CD4-positive, alpha-beta T cell (primary cell): ENCODE data around the gene YES1. TPM values are rescaled to one million over a fixed set of nuclear protein-coding genes. Genes with fewer than 3 reads are reported as not detected.

Experiments used
- ATAC-seq: fragments of 200-7000 bp; cut with Tn5 transposase; one replicate; pipeline ENCODE4 v1.10.0; 2022; ENCODE audit warnings: mild to moderate bottlenecking; ENCODE audit not compliant: poor library complexity
- CTCF ChIA-PET: fragments of 350-600 bp; sonication (Branson Sonifier 250); formaldehyde crosslinking; loops from one replicate; lab custom pipeline; 2021; ENCODE audit warnings: antibody characterized with exemption, inconsistent platforms; lab: Charles Lee
- POLR2A ChIA-PET: fragments of 350-600 bp; sonication (Branson Sonifier 250); formaldehyde crosslinking; loops from one replicate; lab custom pipeline; 2021; ENCODE audit warnings: antibody characterized with exemption, inconsistent platforms; lab: Charles Lee
- DNase-seq, 14 experiments: peaks; one replicate each; pipeline ENCODE4 v3.0.0-alpha.2; 2013 to 2020; ENCODE audit warnings: mixed read lengths in 2 of 14
- H3K27ac ChIP-seq, 2 donors: one replicate each; pipeline versions ENCODE4 v1.5.1 to v1.7.0; 2013; ENCODE audit warnings: low read length in 2 of 2, low read depth in 1 of 2, mild to moderate bottlenecking in 1 of 2
- H3K27me3 ChIP-seq, 2 experiments: 1 replicate in 1 of 2; 2 replicates in 1 of 2; pipeline versions ENCODE4 v1.6.1 to v1.7.0; 2013; ENCODE audit warnings: low read length in 2 of 2, control low read depth in 1 of 2, mild to moderate bottlenecking in 1 of 2, moderate library complexity in 1 of 2; ENCODE audit not compliant: insufficient read depth in 2 of 2, control insufficient read depth in 1 of 2
- H3K36me3 ChIP-seq: one replicate; pipeline ENCODE4 v1.6.1; 2013; ENCODE audit warnings: low read length, control low read depth; ENCODE audit not compliant: insufficient read depth
- H3K4me1 ChIP-seq: one replicate; pipeline ENCODE4 v1.6.1; 2013; ENCODE audit warnings: low read length, control low read depth; ENCODE audit not compliant: insufficient read depth
- H3K4me3 ChIP-seq: one replicate; pipeline ENCODE4 v1.5.1; 2013; ENCODE audit warnings: mild to moderate bottlenecking, low read length, moderate library complexity
- H3K9me3 ChIP-seq, 2 experiments: 1 replicate in 1 of 2; 2 replicates in 1 of 2; pipeline versions ENCODE4 v1.6.1 to v1.7.0; 2013; ENCODE audit warnings: low read length in 2 of 2, mild to moderate bottlenecking in 2 of 2, control low read depth in 1 of 2, moderate library complexity in 1 of 2; ENCODE audit not compliant: control insufficient read depth in 1 of 2, insufficient read depth in 1 of 2
- H3K27ac Mint-ChIP-seq: one replicate; pipeline ENCODE4 v1.8.0; 2020; ENCODE audit warnings: mixed read lengths
- H3K27me3 Mint-ChIP-seq: one replicate; pipeline ENCODE4 v1.8.0; 2021; ENCODE audit warnings: mixed read lengths
- H3K36me3 Mint-ChIP-seq: one replicate; pipeline ENCODE4 v1.8.0; 2021; ENCODE audit warnings: low read depth, mixed read lengths
- H3K4me1 Mint-ChIP-seq: one replicate; pipeline ENCODE4 v1.8.0; 2021; ENCODE audit warnings: low read depth, mixed read lengths
- H3K4me3 Mint-ChIP-seq: one replicate; pipeline ENCODE4 v1.8.0; 2020; ENCODE audit warnings: mild to moderate bottlenecking, mixed read lengths
- H3K9me3 Mint-ChIP-seq: one replicate; pipeline ENCODE4 v1.8.0; 2020; ENCODE audit warnings: mixed read lengths
- CTCF ChIP-seq: fragments of 200-600 bp; IDR thresholded peaks from one replicate; pipeline ENCODE4 v1.8.0; 2022; ENCODE audit warnings: antibody characterized with exemption, mild to moderate bottlenecking
- intact Hi-C, 2 experiments: fragments of 100-400 bp; cut with DNase I in 1 of 2; cut with micrococcal nuclease in 1 of 2; formaldehyde crosslinking; loops; one replicate each; pipeline versions ENCODE4 v1.15.1 to v1.9.0; 2023 to 2025; cut with DNase I, micrococcal nuclease
- total RNA-seq, 174 experiments: library from RNA in 2 of 174; stranded (reverse) in 2 of 174; gene quantifications; one replicate each; pipeline ENCODE4 v1.2.3 and lab custom pipeline; 2021 to 2026

YES1 gene
- total RNA-seq, 2 experiments from 2014 or later, result 17.6 to 19.8 TPM

GRCh38 chr18:679516-679915, 132.5 kb downstream of the YES1 start:
- CTCF ChIA-PET, result interaction anchor here (0.6 kb wide), 1 partner anchor 1827 kb away, joined by 3 read pairs; no protein-coding TSS in a partner anchor
- POLR2A ChIA-PET, result no interaction called here
- no peaks in the 10 kb centered on the region for H3K27me3 ChIP-seq
- DNase-seq, result no peak
- Mint-ChIP-seq H3K9me3 (no peaks in the 10 kb centered on the region), H3K4me3 (no peak overlapping the region), H3K27ac (no peak overlapping the region), H3K4me1 (peaks cover 11% of the 10 kb centered on the region), H3K36me3 (peaks cover 62% of the 10 kb centered on the region), H3K27me3 (no peaks in the 10 kb centered on the region)
- no peak for TF ChIP-seq CTCF
- peaks cover 59% of the 10 kb centered on the region for H3K36me3 ChIP-seq
- H3K4me3 ChIP-seq, result no peak overlapping the region
- no peak for ATAC-seq
- intact Hi-C loops, result no loop called here
- no peaks in the 10 kb centered on the region for H3K9me3 ChIP-seq
- H3K27ac ChIP-seq, result no peak overlapping the region
- peaks cover 16% of the 10 kb centered on the region for H3K4me1 ChIP-seq

DNA sequence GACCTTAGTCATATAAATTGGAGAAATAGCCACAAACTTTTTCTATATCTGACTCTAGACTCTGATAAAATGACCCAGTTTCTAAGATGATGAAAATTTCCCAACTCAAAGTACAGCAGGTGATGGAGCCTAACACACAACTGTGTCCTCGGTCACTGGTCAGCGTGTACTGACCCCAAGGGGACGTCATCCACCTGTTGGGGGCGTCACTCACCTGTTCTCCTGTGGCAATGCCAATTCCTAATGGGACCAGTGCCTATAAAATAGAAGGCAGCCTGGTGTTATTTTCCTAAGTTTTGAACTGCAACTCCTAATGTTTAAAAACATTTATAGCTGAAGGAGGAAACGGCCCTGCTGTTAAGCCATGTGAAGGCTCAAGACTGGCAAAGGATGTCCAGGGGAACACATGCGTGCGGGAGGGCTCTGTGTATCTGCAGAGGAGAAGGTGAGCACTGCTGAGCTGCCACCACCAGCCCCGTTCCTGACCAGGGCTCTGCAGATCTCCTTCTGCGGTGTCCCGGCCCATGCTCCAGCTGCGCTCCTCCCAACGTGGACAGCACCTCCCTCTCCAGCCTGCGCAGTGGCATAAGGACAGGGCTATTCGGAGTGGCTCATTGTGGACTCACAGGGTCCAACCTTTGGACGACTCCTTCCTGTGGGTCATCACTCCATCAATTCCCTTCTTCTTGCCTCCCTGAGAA, 133.4 kb downstream of the YES1 start:
- DNase-seq (no peak), ATAC-seq (no peak)
- H3K4me3 Mint-ChIP-seq, result no peak overlapping the region
- Histone ChIP-seq H3K4me1 (peaks cover 16% of the 10 kb centered on the region), H3K4me3 (no peak overlapping the region), H3K9me3 (no peaks in the 10 kb centered on the region), H3K27me3 (no peaks in the 10 kb centered on the region), H3K36me3 (peaks cover 58% of the 10 kb centered on the region), H3K27ac (no peak overlapping the region)
- no peaks in the 10 kb centered on the region for H3K9me3 Mint-ChIP-seq
- intact Hi-C loops, result no loop called here
- peaks cover 11% of the 10 kb centered on the region for H3K4me1 Mint-ChIP-seq
- H3K27ac Mint-ChIP-seq, result no peak overlapping the region
- H3K36me3 Mint-ChIP-seq, result peaks cover 69% of the 10 kb centered on the region
- H3K27me3 Mint-ChIP-seq, result no peaks in the 10 kb centered on the region
- POLR2A ChIA-PET, result no interaction called here
- CTCF ChIA-PET, result no interaction called here
- no peak for TF ChIP-seq CTCF

DNA sequence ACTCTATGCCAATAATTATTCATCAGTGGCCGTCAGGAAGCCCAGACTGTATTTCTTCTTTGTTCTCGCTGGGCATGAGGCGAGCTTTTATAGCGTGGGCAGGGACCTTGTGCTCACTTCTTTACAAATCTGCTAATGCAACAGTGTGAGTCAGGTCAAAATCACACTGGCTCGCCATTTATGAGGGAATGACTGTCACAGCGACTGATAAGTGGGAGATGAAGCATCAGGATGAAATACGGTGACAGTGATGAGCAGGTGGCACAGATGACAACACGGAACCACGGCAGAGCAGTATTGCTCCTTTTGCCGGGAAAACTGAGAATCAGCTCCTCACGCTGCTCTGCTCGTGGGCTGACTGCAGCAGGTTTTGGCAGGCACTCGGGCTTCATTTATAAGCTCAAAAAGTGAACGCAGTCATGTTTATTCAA, 134.1 kb downstream of the YES1 start:
- no peak overlapping the region for H3K4me3 ChIP-seq
- ATAC-seq (no peak), DNase-seq (no peak)
- H3K36me3 ChIP-seq, result peaks cover 53% of the 10 kb centered on the region
- Mint-ChIP-seq H3K36me3 (peaks cover 75% of the 10 kb centered on the region), H3K9me3 (no peaks in the 10 kb centered on the region), H3K4me1 (peaks cover 11% of the 10 kb centered on the region), H3K27ac (no peak overlapping the region), H3K4me3 (no peak overlapping the region), H3K27me3 (no peaks in the 10 kb centered on the region)
- H3K9me3 ChIP-seq, result no peaks in the 10 kb centered on the region
- ChIA-PET POLR2A (no interaction called here), CTCF (no interaction called here)
- intact Hi-C loops, result no loop called here
- TF ChIP-seq CTCF, result no peak
- peaks cover 16% of the 10 kb centered on the region for H3K4me1 ChIP-seq
- H3K27ac ChIP-seq, result no peak overlapping the region
- no peaks in the 10 kb centered on the region for H3K27me3 ChIP-seq
